C4-2B (cell line): Measurements from ENCODE around the gene GNG11.

Experiments
- CTCF ChIP-seq: fragments of 450-650 bp; conservative IDR thresholded peaks from 2 replicates; pipeline ENCODE4 v1.5.1; 2017; ENCODE audit warnings: mild to moderate bottlenecking
- ZFX ChIP-seq: fragments of 450-650 bp; IDR thresholded peaks from 2 replicates; pipeline ENCODE4 v1.6.1; 2017

GRCh38 chr7:93931655-93932054, 10.1 kb downstream of the GNG11 start:
- TF ChIP-seq CTCF (no peak), ZFX (no peak)
